Lower leg skin (tissue), 4 donors: Measurements from ENCODE around the gene ROBO1. TPM values are rescaled to one million over a fixed set of nuclear protein-coding genes. Genes with fewer than 3 reads are reported as not detected.

ENCODE experiments used
- DNase-seq, 2 donors: peaks; one replicate each; pipeline ENCODE4 v3.0.0-alpha.2; 2019; ENCODE audit warnings: low spot score in 2 of 2
- H3K4me3 ChIP-seq: fragments of 200-600 bp; sonication (generic); 2 replicates; pipeline ENCODE4 v1.5.1; 2017; ENCODE audit warnings: mild to moderate bottlenecking, low read depth; ENCODE audit not compliant: poor library complexity, severe bottlenecking
- CTCF ChIP-seq, 3 donors: fragments of 450-650 bp; IDR thresholded peaks; one replicate each; pipeline ENCODE4 v1.5.1; 2016; ENCODE audit warnings: antibody characterized with exemption in 3 of 3, mild to moderate bottlenecking in 3 of 3, moderate library complexity in 2 of 3
- POLR2A ChIP-seq, 2 donors: fragments of 450-650 bp; IDR thresholded peaks; one replicate each; pipeline ENCODE4 v1.6.1; 2016 to 2017; ENCODE audit warnings: antibody characterized with exemption in 2 of 2, mild to moderate bottlenecking in 1 of 2, moderate library complexity in 1 of 2
- WGBS, 2 donors: methylation state at CpG; one replicate each; pipeline ENCODE4 v1.1.5; 2018; 5-methylcytosine and 5-hydroxymethylcytosine counted together
- intact Hi-C: fragments of 100-400 bp; cut with DNase I; formaldehyde crosslinking; loops from one replicate; pipeline ENCODE4 v1.15.0; 2023; ENCODE audit warnings: low total_unique reads
- total RNA-seq, 4 donors: library from RNA; depleted of rRNA; stranded (reverse); fragments of >200 nt; gene quantifications; one replicate each; pipeline ENCODE4 v1.1.0, GENCODE V29; 2016

ROBO1 gene
- total RNA-seq, 4 donors from 2014 or later: 26.3 to 60.0 (median 51.0) TPM

GRCh38 chr3:78820542-78820941 lies 947.3 kb downstream of the ROBO1 start:
- no peak for DNase-seq
- no peak for TF ChIP-seq POLR2A (IDR thresholded peaks at IDR 0.05)
- intact Hi-C loops: no loop called here
- WGBS, 2 donors: 24 to 35% methylated on average over 1 of the region's 1 CpG
- H3K4me3 ChIP-seq: no peak overlapping the region

- intact Hi-C loops: no loop called here
- no peak for DNase-seq
- H3K4me3 ChIP-seq: no peak overlapping the region
- TF ChIP-seq POLR2A (IDR thresholded peaks at IDR 0.05) (no peak), CTCF (IDR thresholded peaks at IDR 0.05) (no peak)
- 95% methylated on average over 19 of the region's 19 CpGs for WGBS, 2 donors
Measured at GRCh38 chr3:78818161-78818985, 949.4 kb downstream of the ROBO1 start.

GRCh38 chr3:78814893-78815562 lies 952.8 kb downstream of the ROBO1 start:
- intact Hi-C loops: no loop called here
- no peak for TF ChIP-seq CTCF (IDR thresholded peaks at IDR 0.05)
- no peak for TF ChIP-seq POLR2A (IDR thresholded peaks at IDR 0.05)
- no peak for DNase-seq
- no peak overlapping the region for H3K4me3 ChIP-seq
- 92 to 94% methylated on average over 3 of the region's 3 CpGs for WGBS, 2 donors

- H3K4me3 ChIP-seq: no peak overlapping the region
- TF ChIP-seq CTCF (IDR thresholded peaks at IDR 0.05): no peak
- TF ChIP-seq POLR2A (IDR thresholded peaks at IDR 0.05): no peak
- no peak for DNase-seq
- intact Hi-C loops: no loop called here
- 79 to 83% methylated on average over 3 of the region's 3 CpGs for WGBS, 2 donors
Measured at GRCh38 chr3:78812166-78812565, 955.6 kb downstream of the ROBO1 start.

GRCh38 chr3:78809966-78810365 lies 957.8 kb downstream of the ROBO1 start:
- 55 to 69% methylated on average over 4 of the region's 4 CpGs for WGBS, 2 donors
- no peak for TF ChIP-seq POLR2A (IDR thresholded peaks at IDR 0.05)
- TF ChIP-seq CTCF (IDR thresholded peaks at IDR 0.05): no peak
- H3K4me3 ChIP-seq: no peak overlapping the region
- intact Hi-C loops: no loop called here
- no peak for DNase-seq

GRCh38 chr3:78804251-78805037 lies 963.4 kb downstream of the ROBO1 start:
- TF ChIP-seq CTCF (IDR thresholded peaks at IDR 0.05) (no peak), POLR2A (IDR thresholded peaks at IDR 0.05) (no peak)
- H3K4me3 ChIP-seq: no peak overlapping the region
- intact Hi-C loops: no loop called here
- DNase-seq: no peak
- 16 to 27% methylated on average over 2 of the region's 2 CpGs for WGBS, 2 donors
